OCI-LY7 (cell line): ENCODE data around the gene SLC26A9. TPM values are rescaled to one million over a fixed set of nuclear protein-coding genes. Genes with fewer than 3 reads are reported as not detected.

Source experiments
- BruUV-seq: library from RNA; stranded (reverse); fragments of 400-500 nt; replicated peaks from 2 replicates; lab custom pipeline; 2021; lab: Mats Ljungman, UMichigan
- CTCF ChIA-PET: fragments of 300-600 bp; sonication (Branson Sonifier 250); formaldehyde crosslinking; loops from one replicate; lab custom pipeline; 2022; ENCODE audit warnings: antibody characterized with exemption; ENCODE audit not compliant: unreplicated experiment; lab: Charles Lee
- POLR2A ChIA-PET: fragments of 300-600 bp; sonication (Branson Sonifier 250); formaldehyde crosslinking; loops from one replicate; lab custom pipeline; 2022; ENCODE audit warnings: antibody characterized with exemption; lab: Charles Lee
- DNase-seq: peaks from one replicate; pipeline ENCODE4 v3.0.0-alpha.2; 2015; ENCODE audit warnings: low spot score
- H2AFZ ChIP-seq: fragments of 200-600 bp; sonication (generic), shearing (Covaris generic); 2 replicates; pipeline ENCODE4 v1.6.1; 2014; ENCODE audit warnings: mild to moderate bottlenecking, antibody characterized with exemption, low read length, moderate library complexity
- H3K27ac ChIP-seq: fragments of 200-600 bp; sonication (generic); 2 replicates; pipeline ENCODE4 v1.5.1; 2014; ENCODE audit warnings: mixed run types, low read depth, mild to moderate bottlenecking, moderate library complexity, low read length, inconsistent platforms; ENCODE audit not compliant: poor library complexity, severe bottlenecking
- H3K36me3 ChIP-seq: fragments of 200-600 bp; sonication (generic); 2 replicates; pipeline ENCODE4 v1.6.1; 2014; ENCODE audit warnings: mild to moderate bottlenecking, antibody characterized with exemption, low read length, moderate library complexity, mixed read lengths; ENCODE audit not compliant: insufficient read depth
- H3K4me1 ChIP-seq: fragments of 200-600 bp; sonication (generic); 2 replicates; pipeline ENCODE4 v1.5.1; 2014; ENCODE audit warnings: mild to moderate bottlenecking, low read length; ENCODE audit not compliant: insufficient read depth, poor library complexity, severe bottlenecking
- H3K4me2 ChIP-seq: fragments of 200-600 bp; sonication (generic); 2 replicates; pipeline ENCODE4 v1.6.1; 2014; ENCODE audit warnings: mild to moderate bottlenecking, low read length
- H3K4me3 ChIP-seq: fragments of 200-600 bp; sonication (generic); 2 replicates; pipeline ENCODE4 v1.5.1; 2014; ENCODE audit warnings: mild to moderate bottlenecking, low read depth, low read length; ENCODE audit not compliant: poor library complexity, severe bottlenecking
- H3K79me2 ChIP-seq: fragments of 200-600 bp; sonication (generic); 2 replicates; pipeline ENCODE4 v1.6.1; 2016; ENCODE audit warnings: low read depth, mild to moderate bottlenecking, low read length, moderate library complexity, mixed read lengths; ENCODE audit not compliant: insufficient read depth
- H3K9me2 ChIP-seq: fragments of 200-600 bp; sonication (generic); 2 replicates; pipeline ENCODE4 v1.6.1; 2016; ENCODE audit warnings: mild to moderate bottlenecking, low read length, mixed read lengths; ENCODE audit not compliant: insufficient read depth
- H3K9me3 ChIP-seq: fragments of 200-600 bp; sonication (generic); 2 replicates; pipeline ENCODE4 v1.6.1; 2014; ENCODE audit warnings: mild to moderate bottlenecking, mixed run types, low read length, mixed read lengths
- H4K20me1 ChIP-seq: fragments of 200-600 bp; sonication (generic); 2 replicates; pipeline ENCODE4 v1.6.1; 2014; ENCODE audit warnings: mild to moderate bottlenecking, antibody characterized with exemption, low read length, moderate library complexity, mixed read lengths; ENCODE audit not compliant: insufficient read depth
- CTCF ChIP-seq: fragments of 200-600 bp; sonication (generic); conservative IDR thresholded peaks from 2 replicates; pipeline ENCODE4 v1.5.1; 2014; ENCODE audit warnings: mild to moderate bottlenecking, antibody characterized with exemption, low read length, moderate library complexity, mixed read lengths
- EZH2phosphoT487 ChIP-seq: fragments of 200-600 bp; sonication (generic); IDR thresholded peaks from 2 replicates; pipeline ENCODE4 v1.6.1; 2018; ENCODE audit warnings: low read depth, borderline replicate concordance, mild to moderate bottlenecking, mixed run types, antibody characterized with exemption, low read length, moderate library complexity, mixed read lengths
- intact Hi-C: fragments of 100-400 bp; cut with micrococcal nuclease; formaldehyde crosslinking; loops from one replicate; pipeline ENCODE4 v1.10.0; 2022; ENCODE audit not compliant: unreplicated experiment
- total RNA-seq, 2 experiments: library from RNA; depleted of rRNA in 1 of 2; stranded (reverse); fragments of >200 nt in 1 of 2; shearing (Covaris generic) in 1 of 2; gene quantifications; 2 replicates each; pipeline ENCODE4 v1.2.3, GENCODE V29; 2014 to 2022

SLC26A9 gene
- total RNA-seq, 2 experiments from 2014 or later, result not detected

DNA sequence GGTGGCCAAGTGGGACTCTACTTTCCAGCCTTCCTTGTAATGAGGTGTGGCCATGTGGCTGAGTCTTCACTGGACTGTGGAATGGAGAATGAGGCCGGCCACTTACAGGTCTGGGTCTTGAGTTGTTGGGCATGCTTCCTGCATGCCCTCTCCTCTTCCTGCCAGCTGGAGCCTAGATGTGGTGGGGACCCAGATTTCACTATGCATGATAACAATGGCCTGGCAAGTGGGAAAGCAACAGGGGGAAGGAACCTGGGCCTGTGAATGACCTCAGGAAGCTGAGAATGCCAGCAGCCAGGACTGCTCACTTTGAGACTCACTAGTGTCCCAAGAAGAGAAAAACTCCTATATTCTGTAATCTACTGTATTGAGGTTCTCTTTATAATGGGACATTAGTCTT, 8.5 kb upstream of the SLC26A9 start:
- intact Hi-C loops, result no loop called here
- ChIA-PET CTCF (interaction anchor here (1.1 kb wide), 1 partner anchor 160 kb away, joined by 4 read pairs; no protein-coding TSS in a partner anchor), POLR2A (interaction anchor here (0.6 kb wide), 2 partner anchors 36 to 227 kb away, joined by 3 read pairs; no protein-coding TSS in a partner anchor)
- no peak for TF ChIP-seq CTCF
- no peak for TF ChIP-seq EZH2phosphoT487
- Histone ChIP-seq H3K4me3 (no peak overlapping the region), H3K4me2 (no peak overlapping the region), H3K9me3 (no peaks in the 10 kb centered on the region), H3K79me2 (no peaks in the 10 kb centered on the region), H3K36me3 (no peaks in the 10 kb centered on the region), H3K4me1 (no peaks in the 10 kb centered on the region), H3K27ac (no peak overlapping the region), H4K20me1 (no peaks in the 10 kb centered on the region), H3K9me2 (no peaks in the 10 kb centered on the region), H2AFZ (no peak overlapping the region)
- no TSS peak for BruUV-seq
- DNase-seq, result no peak

DNA sequence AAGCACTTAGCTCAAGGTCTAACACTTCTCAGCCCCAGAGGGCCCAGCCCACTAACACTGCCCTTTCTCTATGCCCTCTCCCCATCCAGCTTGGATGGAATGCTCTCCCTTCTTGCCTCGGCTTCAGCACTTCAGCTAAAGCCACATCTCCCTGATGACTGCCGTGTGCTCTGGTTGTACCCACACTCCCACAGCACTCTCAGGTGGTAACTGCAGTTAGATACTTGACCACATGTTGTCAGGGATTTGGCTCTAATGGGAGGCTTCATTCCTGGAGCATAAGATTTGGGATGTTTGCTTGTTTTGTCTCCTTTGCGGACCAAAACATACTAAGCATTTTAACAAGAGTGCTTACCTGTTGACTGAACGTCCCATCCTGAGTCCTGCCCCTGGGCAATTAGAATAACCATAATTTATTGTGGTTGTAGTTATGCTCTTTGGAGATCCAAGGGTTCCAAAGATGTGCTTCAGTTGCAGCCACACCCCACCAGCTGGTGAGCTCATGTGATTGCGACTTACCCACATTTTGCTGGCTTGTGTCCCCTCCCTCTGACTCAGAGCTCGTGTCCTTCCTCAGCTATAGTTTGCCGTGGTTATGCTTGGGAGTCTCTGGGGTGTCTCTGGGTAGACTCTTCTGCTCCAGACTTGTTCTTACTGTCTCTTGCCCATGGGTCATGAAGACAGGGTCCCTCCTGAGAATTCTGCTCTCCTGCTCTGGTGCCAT, 7.7 kb upstream of the SLC26A9 start:
- no peak for DNase-seq
- CTCF ChIA-PET, result no interaction called here
- Histone ChIP-seq H3K4me1 (no peaks in the 10 kb centered on the region), H3K79me2 (no peaks in the 10 kb centered on the region), H3K4me3 (no peak overlapping the region), H3K9me3 (no peaks in the 10 kb centered on the region), H3K4me2 (no peak overlapping the region), H3K9me2 (no peaks in the 10 kb centered on the region), H3K27ac (no peak overlapping the region), H4K20me1 (no peaks in the 10 kb centered on the region), H3K36me3 (no peaks in the 10 kb centered on the region), H2AFZ (no peak overlapping the region)
- BruUV-seq, result no TSS peak
- intact Hi-C loops, result no loop called here
- TF ChIP-seq EZH2phosphoT487 (no peak), CTCF (no peak)
- POLR2A ChIA-PET, result no interaction called here

DNA sequence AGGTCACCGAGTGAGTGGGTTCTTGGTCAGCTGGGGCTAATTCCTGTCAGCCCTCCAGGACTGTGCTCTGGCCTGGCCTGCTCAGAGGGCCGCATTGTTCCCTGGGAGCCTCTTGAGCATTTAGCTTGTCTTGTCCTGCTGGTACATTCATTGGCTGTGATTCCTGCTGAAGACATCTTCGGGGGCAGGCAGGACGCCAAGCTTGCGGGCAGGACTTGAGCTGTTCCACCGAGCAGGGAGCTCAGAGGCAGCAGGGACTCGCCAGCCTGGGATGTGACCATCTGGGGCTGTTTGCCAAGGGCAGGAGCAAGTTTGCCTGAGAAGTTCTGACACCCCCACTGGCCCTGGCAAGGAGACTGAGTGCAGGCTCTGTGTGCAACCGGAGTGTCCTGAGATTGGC, 7.0 kb upstream of the SLC26A9 start:
- ChIA-PET POLR2A (no interaction called here), CTCF (no interaction called here)
- Histone ChIP-seq H3K9me2 (no peaks in the 10 kb centered on the region), H3K79me2 (no peaks in the 10 kb centered on the region), H3K36me3 (no peaks in the 10 kb centered on the region), H3K9me3 (no peaks in the 10 kb centered on the region), H4K20me1 (no peaks in the 10 kb centered on the region), H3K4me1 (no peaks in the 10 kb centered on the region), H2AFZ (no peak overlapping the region), H3K27ac (no peak overlapping the region), H3K4me3 (no peak overlapping the region), H3K4me2 (no peak overlapping the region)
- no TSS peak for BruUV-seq
- intact Hi-C loops, result no loop called here
- TF ChIP-seq EZH2phosphoT487 (no peak), CTCF (no peak)
- DNase-seq, result no peak
